Activated CD4-positive, alpha-beta T cell treated with anti-CD3 and anti-CD28 coated beads, Interleukin-2, amount 50 U/mL, for 1 hour (primary cell): ENCODE data around the gene TEKT3.

Experiments
- DNase-seq: peaks from one replicate; pipeline ENCODE4 v3.0.0-alpha.2; 2020

The TEKT3 gene

DNA sequence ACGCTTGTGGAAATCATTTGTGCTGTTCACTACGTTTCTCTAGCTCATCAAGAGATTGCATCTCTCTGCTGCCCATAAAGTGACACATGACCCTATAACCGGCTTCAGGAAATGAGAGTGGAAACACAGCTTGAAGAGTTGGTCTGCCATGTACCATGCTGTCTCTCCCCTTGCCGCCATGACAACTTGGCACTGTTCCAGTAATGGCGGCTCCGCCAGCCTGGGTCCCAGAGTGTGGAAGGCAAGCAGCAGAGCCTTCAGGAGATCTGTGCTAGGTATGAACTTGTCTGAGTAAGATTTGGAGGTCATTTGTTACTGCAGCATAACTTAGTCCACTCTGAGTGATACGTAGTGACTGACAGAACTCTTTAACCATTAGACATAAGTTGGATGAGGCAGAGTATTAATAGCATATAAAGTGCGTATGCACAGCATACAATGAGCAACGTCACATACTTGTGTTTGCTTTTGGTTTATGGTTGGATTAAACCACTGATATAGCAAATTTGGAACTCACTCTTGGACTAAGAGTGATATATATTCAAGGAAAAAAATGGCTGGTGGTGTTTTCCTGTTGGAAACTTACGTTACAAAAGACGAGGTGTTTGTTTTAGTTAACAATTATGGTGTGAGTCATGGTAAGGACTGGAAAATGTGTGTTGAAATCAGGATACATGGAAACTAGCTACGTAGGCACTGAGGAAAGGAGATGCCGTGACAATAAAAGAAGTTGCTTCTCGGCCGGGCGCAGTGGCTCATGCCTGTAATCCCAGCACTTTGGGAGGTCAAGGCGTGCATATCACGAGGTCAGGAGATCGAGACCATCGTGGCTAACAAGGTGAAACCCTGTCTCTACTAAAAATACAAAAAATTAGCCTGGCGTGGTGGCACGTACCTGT, 51.9 kb downstream of the TEKT3 start:
- no peak for DNase-seq

DNA sequence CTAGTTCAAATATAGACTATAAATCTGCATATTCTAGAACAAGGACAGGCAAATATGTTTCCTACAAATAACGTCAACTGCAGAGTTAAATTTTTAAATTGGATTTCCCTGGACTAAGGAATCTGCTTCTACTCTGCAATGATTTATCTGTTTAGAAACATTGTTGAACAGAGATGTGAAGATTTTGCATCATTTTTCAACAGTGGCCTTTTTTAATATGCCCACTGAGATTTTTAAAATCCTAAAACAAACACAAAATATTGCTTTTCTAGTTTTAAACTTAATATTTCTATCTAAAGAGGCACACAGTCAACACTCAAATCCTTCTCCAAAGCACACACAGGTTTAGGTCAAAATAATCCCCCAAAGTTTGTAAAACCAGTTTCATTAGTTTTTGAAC, 52.5 kb downstream of the TEKT3 start:
- DNase-seq = no peak

DNA sequence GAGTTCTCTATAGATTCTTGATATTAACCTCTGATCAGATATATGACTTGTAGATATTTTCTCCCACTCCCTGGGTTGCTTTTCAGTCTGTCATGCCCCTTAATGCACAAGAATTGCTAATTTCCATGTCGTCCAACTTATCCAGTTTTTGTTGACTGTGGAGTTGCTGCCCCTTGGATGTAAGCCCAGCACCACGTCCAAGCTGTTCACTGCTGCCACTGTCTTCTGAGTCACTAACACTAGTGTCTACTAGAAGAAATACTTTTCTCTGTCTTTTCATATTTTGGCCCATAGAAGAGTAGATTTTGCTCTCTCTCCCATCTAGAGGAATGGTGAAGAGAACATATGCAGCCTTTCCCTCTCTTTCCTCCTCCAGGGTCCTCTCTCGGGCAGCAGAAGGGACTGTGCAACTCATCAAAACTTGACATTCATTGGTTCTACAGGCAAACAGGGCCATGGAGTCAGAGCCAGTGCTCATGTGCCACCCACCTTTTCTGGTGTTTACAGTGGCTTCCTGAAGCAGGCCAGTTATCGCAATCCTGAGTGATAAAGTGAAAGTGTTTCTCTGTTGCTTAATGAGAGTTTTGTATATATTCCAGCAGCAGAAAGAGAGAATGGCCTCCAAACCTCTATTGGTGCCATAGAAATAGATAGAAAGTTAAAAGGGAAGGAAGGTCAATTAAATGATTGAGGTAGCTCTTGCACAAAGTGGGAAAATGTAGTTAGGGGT, 53.7 kb downstream of the TEKT3 start:
- no peak for DNase-seq

DNA sequence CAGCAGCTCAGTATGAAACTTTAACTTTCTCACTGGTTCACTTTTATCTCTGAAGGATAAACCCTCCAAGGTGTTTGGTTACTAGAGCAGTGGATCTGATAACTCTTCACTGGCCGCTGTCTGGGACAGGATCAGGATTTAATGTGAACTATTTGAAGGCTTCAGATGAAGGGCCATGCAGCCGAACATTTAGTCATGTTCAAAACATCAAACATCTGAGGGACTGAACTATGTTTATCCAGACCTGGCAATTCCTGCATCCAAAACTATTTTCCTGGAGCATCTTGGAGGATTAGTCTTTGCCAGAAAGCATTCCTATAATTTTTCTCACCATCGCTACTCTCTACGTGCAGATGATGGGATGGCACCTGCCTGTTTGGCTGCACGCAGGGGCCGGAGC, 55.9 kb downstream of the TEKT3 start:
- no peak for DNase-seq

DNA sequence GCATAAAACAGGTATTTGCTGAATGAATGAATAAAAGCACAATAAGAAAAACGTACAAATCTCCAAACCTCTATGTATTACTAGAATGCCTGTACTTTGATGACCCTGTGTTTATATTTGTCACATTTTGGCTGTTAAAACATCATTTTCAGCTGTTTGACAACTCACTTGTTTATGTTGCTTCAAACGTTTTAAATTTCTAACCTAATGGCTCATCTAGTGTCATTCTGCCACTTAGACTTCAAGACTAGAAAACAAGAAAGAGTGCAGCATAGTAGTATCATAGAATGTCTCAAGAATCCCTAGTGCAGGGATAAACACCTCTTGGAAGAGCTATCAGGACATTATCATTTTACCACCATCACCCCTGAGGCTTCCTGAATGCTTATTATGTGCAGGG, 56.9 kb downstream of the TEKT3 start:
- no peak for DNase-seq

DNA sequence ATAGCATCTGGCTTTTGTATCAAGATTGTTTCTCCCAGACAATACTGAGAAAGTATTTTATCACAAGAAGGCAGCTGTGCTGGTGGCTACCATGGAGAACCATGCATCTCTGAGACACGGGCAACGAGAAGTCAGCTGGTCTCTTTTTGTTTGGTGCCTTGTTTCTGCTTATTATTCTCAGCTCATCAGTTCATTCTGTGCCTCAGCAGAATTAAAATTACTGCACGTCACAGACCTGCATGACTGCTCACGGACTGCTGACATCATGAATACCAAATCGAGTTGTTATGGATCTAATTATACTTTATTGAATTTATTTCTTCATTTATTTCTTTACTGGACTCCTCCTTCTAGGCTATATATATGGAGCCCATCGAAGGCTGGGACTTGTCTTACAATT, 57.3 kb downstream of the TEKT3 start:
- no peak for DNase-seq

DNA sequence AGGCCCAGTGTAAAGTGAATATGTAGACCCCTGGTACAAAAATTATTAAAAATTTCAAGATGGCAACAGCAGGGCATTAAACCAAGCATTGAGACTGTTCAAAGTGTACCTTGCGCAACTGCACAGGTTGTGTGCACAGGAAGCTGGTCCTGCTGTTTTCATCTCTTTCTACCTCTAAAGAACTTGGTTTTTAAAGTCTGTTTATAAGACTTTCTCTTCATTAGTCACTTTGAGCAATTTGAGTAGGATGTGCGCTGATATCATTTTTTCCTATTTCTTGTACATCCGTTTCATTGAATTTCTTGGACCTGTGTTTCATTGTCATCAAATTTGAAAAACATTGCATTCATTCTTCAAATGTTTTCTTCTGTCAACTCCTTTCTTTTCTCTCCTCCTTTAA, 59.5 kb downstream of the TEKT3 start:
- DNase-seq = no peak

DNA sequence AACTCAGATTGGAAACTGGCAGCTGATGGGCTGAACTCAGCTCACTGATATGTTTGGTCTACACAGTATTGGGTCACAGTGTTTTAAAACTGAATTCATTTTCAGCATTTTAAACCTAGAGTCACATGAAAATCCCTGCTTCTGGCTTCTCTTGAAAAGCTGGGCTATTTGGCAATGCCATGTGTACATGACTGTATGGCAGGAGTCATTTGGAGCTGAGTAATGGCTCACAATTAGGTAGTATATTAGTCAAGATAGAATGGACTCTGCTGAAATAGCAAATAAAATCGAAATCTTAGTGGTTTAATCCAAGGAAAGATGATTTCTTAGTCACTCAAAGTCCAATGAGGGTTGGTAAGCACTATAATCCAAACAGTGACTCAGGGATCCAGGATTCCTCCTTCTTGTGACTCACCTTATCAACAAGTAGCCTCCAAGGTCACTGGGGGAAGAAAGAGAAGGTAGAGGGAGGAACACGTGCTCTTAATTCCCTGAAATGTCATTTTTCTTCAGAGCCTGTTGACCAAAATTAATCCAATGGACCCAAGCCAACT, 62.4 kb downstream of the TEKT3 start:
- no peak for DNase-seq

DNA sequence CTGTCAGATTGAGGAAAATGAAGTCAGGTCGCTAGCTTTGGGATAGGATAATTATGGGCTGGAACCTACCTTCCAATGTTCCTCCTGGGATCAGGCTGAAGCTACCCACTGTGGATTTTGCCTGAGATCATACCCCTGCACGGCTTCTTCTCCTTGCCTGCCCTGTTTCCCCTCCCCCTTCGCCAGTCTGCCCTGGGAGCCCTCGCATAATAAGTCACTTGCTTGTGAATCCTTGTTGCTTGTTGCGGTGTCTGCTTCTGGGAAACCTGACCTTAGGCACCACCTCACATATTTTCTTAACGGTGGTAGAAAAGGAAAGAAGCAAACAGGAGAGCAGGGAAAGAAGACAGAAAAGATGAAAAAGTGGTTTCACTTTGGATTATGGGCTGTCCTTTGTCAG, 63.0 kb downstream of the TEKT3 start:
- DNase-seq = no peak

DNA sequence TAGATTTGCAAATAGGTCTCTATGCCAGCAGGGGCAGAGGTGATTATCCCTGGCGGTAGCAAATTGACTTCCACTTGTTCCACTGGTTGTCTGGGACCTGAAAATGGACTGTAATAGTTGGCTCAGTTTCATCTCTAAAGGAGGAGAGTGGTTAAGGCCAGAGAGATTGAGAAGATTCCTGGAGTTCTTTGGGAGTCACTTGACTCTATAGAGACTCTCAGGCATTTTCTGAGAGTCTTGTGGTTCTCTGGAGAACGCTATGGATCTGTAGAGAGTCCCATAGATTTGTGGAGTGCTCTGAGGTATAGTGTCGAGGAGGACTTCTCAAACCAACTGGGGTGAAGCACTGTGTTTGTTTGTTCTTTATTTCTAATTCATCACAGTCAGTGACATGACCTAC, 67.4 kb downstream of the TEKT3 start:
- no peak for DNase-seq

DNA sequence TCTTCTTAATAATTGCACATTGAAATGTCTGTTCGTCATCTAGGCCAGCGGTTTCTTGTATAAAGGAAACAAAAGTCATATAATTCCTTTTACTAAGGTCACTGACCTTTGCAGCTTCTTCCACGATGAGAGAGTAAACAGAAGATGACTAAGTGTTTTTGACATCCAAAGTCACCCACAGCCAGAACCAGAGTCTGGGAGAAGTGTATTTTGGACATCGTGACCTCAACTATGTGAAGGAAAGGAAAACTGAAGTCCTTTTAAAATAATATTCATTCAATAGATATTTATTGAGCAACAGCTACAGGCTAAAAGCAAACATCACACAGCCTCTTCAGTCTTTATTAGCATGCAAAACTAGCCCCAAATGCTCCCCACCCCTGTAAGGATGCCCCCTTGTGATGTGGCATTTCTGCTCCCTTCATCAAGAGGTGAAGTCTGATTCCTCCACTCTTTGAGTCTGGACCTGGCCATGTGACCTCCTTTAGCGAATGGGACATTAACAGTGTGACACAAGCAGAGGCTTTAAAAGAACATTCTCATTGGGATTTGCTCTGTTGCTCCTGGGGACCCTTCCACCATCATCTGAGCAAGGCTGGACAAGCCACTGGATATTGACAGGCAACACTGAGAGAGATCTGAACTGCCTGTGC, 68.1 kb downstream of the TEKT3 start:
- DNase-seq = no peak

DNA sequence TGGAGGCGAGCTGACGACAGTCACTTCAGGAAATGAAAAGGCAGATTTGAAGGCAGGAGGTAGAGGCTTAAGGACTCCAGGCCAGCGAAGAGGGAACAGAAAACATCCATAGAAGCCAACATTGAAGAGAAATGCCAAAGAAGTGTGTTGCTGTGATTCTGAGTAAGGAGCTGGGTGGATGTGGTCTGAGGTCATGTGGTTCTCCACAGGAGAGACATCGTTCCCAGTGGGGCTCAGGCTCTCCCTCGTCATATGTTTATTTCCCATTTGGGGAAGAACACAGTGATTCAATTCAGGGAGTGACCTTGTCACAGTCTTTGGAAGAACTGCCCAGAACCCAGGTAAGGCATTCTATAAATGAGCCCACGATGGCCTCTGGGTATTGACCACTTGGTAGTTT, 69.7 kb downstream of the TEKT3 start:
- no peak for DNase-seq

DNA sequence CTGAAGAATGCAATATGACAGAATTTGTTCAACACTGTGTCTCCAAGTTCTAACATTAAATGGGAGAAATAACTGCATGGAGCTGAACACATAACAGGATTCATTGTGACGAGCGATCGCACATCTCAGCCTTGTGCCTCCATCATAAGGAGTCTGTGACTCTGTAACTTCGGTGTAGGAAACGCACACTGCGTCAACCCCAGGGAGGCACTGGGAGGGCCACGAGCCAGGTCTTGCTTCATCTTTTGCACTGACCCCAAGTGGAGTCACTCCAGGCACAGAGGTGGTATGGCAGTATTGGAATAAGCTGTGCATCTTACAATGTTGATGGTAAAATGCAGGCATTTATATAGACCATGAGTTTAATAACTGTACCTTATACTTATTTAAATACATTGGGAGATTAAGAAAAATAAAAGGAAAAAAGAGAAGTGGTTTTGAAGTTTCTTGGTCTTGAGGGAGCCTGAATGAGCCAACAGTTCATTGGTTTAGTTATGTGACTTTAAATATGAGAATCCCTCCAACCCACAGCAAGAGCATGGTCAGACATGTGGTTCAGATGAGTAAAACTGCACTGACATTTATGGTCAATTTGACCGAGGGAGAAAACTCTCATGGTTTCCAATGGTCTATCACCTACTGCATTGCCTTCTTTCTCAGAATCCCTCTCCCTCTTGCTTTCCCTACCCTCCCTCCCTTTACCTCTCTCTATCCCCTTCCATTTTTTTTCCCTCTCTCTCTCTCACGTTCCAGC, 70.6 kb downstream of the TEKT3 start:
- no peak for DNase-seq

DNA sequence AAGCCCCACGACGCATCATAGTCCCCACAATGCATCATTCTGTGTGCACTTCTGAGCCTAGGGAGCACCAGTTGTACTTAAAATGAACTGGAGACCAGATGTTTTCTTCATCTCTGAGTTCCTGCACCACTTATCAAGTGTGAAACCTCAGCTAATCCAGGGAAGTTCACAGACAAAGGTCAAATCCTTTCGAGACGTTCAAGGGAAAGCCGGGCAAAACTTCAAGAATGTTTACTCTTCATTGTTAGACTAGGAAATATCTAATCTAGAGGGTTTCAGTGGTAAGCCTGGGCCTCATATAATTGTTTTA, 71.7 kb downstream of the TEKT3 start:
- DNase-seq = no peak

DNA sequence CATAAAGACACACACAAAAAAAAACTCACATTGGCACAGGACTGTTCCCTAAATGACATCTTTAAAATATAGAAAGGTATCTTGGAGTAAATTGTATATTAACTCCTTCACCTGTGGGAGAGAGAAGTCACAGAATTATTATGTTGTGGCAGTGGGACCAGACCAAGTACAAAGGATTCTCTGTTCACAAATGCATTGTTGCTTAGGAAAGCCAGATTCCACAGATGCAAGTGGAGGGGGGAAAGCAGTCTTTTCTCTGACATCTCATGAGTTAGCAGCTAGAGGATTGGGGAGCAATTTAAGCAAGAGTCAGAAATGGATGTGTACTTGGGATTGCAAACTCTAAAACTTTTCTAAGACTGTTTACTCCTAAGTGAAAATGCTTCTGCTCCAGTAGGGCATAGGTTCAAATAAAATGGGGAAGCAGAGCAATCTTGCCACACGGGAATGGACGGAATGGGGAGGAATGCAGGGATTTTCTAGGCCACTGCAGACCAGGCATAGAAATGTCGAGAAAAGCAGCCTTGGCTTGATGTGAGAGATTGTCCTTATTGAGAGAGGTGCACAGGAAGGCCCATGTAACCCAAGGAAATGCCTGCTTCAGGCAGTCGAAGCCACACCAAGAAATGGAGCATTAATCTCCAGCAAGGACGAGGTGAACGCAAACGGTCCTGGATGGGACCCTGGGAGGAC, 72.2 kb downstream of the TEKT3 start:
- DNase-seq = no peak

DNA sequence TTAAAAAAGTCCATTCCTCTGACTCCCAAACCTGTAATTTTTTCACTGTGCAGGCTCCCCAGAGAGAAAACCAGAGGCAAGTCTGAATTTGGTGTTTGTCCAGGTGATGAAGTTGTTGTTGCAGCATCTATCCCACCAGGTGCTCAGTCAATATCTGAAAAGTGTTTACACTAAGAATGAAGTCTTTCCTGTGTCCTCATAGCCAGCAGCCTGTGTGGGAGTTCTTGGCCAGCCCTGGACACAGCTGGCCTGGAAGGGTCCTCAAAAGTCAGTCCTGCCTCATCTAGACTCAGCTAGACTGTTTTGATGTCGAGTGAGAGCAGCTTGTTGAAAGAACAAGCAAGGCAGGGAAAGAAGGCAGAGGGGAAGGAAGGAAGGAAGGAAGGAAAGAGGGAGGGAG, 72.9 kb downstream of the TEKT3 start:
- DNase-seq = no peak

DNA sequence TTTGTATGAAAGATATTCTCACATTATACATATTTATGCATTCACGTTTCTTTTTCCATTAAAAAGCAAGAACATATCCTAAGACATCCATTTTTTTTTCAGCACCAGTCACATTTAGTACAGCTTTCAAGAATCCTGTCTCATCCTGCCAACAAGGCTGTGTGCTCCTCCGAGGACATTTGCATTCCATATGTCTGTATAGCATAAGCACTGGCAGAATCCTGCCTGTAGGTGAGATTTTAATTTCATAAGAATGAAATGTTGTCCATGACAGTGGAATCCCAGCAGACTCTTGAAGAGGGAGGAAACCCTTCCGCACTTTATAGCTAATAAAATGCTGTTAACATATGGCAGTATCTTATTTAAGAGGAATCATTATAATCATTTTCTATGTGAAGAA, 73.4 kb downstream of the TEKT3 start:
- no peak for DNase-seq

DNA sequence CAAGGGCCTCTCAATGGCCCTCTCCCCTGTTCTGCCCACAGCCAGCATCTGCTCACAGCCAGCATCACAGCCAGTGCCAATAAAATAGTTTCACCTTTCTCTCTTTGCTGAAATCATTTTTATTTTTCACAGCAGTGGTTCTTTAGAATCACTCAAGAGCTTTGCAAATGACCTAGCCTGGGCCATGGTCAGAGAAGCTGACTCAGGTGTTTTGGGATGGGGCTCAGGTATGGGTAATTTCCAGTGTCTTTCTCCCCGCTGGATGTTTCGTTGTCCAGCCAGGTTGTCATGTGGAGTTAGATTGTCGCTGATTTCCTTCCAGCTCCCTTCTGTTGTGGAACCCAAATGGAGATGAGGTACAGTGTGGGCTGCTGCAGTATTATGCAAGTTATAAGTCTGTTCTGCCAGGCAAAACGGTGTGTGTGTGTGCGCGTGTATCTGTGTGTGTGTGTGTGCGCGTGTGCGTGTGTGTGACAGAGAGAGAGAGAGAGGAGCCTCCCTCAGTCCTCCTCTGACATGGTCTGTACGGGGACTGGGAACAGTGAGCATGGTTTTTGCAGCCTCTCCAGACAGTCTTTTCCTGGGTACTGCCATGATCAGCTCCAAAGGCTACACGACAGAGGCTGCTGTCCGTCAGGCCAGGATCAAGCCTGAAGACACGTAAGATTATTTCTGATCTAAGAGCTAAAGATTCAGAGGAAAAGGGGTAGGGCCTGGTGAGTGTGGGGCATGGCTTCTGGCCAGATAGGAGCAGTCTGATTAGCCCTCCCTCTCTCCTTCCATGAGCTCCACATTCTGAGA, 74.9 kb downstream of the TEKT3 start:
- no peak for DNase-seq

DNA sequence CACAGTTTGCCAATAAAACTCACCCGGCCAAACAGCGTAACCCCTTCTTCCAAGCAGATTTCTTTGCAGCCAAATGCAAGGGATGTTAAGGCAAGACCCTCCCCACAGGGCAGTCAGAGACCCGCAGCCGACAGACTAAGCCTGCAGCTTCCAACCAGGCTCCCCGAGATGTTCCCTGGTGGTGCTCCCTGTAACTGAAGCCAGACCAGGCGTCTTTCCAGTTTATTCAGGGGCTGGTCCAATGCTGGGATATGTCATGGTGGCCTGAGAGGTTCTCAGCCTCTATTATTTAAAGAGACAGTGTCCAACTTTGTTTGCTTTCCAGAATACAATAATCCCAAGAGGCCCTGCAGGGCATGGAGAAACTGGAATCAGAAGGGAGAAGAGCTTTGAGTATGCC, 76.3 kb downstream of the TEKT3 start, which contains the start of gene PMP22:
Gene PMP22, minus strand, starts transcription at position 196 of the 400 bp plus-strand sequence. CDS start 4,599 bp downstream, outside the sequence.
- no peak for DNase-seq

DNA sequence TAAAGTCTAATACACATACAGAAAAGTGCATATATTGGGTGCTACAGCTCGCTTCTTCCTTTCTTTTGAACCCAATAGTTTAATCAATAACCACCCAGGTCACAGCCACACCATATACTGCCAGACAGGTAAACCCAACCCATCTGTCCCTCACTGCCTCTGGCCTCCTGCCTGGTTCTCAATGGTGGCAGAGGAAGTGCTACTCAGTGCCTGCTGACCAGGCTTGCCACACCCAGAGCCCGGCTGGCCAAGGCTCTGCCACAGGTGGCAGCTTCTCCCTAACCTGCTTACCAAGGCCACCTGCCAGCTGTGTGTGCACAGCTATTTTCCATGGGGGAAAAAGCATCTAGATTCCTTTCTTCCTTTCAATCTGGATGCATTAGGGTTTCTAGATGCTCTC, 76.9 kb downstream of the TEKT3 start:
- no peak for DNase-seq

DNA sequence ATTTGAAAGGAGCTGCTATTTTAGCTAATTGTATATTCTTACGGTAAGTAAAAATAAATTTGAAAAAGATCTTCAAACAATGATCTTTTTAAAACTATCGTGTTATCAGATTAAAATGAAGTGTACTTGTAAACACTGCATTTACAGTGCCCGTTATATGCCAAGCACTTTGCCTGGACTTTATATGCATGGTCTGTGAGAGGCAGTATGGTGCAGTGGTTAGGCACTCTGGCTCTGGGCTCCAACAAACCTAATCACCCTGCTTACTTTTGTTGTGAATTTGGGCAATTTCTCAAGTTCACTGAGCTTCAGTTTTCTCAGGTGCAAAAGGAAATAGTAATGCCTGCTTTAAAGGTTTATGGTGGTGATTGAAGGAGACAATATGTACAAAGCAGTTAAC, 77.7 kb downstream of the TEKT3 start:
- DNase-seq = no peak
